NK-92 (cell line): Measurements from ENCODE around the gene ANHX.

Experiments used
- DNase-seq: peaks from one replicate; lab custom pipeline; 2025; ENCODE audit not compliant: unreplicated experiment; lab: John Stamatoyannopoulos, UW

Gene ANHX

DNA sequence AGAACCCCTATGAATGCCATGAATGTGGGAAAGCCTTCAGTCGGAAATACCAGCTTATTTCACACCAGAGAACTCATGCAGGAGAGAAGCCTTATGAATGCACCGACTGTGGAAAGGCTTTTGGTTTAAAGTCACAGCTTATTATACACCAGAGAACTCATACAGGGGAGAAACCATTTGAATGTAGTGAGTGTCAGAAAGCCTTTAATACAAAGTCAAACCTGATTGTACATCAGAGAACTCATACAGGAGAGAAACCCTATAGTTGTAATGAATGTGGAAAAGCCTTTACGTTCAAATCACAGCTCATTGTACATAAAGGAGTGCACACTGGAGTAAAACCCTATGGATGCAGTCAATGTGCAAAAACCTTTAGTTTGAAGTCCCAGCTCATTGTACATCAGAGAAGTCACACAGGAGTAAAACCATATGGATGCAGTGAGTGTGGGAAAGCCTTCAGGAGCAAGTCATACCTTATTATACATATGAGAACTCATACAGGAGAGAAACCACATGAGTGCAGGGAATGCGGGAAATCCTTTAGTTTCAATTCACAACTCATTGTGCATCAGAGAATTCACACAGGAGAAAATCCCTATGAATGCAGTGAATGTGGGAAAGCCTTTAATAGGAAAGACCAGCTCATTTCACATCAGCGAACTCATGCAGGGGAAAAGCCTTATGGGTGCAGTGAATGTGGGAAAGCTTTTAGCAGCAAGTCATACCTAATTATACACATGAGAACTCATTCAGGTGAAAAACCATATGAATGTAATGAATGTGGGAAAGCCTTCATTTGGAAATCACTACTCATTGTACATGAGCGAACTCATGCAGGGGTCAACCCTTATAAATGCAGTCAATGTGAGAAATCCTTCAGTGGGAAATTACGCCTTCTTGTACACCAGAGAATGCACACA, 32.1 kb downstream of the ANHX start:
- no peak for DNase-seq

DNA sequence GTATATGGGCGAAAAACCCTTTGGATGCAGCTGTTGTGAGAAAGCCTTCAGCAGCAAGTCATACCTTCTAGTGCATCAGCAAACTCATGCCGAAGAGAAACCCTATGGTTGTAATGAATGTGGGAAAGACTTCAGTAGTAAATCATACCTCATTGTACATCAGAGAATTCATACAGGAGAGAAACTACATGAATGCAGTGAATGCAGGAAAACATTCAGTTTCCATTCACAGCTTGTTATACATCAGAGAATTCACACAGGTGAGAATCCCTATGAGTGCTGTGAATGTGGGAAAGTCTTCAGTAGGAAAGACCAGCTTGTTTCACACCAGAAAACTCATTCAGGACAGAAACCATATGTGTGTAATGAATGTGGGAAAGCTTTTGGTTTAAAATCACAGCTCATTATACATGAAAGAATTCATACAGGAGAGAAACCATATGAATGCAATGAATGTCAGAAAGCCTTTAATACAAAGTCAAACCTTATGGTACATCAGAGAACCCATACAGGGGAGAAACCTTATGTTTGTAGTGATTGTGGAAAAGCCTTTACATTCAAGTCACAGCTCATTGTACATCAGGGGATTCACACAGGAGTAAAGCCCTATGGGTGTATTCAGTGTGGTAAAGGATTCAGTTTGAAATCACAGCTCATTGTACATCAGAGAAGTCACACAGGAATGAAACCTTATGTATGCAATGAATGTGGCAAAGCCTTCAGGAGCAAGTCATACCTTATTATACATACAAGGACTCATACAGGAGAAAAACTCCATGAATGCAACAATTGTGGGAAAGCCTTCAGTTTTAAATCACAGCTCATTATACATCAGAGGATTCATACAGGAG, 33.0 kb downstream of the ANHX start:
- DNase-seq: no peak

DNA sequence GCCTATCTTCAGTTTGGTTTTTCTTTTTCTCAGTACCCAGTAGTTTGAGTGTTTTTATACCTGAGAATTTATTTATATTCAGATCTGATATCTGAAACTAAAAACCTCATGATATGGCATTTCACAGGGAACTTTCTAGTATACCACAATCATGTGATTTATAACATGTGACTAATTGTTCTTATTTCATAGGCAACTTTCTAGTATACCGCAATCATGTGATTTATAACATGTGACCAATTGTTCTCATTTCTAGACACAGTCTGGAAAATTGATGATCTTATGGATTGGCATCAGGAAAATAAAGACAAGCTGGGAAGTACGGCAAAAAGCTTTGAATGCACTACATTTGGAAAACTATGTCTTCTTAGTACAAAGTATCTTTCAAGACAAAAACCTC, 33.8 kb downstream of the ANHX start:
- no peak for DNase-seq

DNA sequence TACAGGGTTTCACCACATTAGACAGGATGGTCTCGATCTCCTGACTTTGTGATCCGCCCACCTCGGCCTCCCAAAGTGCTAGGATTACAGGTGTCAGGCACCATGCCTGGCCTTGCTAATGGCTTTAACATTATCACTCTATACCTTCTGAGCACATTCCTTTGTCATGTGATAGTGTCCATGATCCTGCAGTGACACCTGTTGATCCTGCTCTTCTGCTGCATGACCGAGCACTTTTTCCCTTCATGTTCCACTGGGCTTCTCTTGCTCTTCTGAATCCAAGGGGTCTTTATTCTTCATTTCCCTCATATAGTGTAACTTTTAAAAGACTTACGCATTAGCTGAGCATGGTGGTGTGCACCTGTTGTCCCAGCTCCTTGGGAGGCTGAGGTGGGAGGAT, 42.8 kb downstream of the ANHX start:
- no peak for DNase-seq

DNA sequence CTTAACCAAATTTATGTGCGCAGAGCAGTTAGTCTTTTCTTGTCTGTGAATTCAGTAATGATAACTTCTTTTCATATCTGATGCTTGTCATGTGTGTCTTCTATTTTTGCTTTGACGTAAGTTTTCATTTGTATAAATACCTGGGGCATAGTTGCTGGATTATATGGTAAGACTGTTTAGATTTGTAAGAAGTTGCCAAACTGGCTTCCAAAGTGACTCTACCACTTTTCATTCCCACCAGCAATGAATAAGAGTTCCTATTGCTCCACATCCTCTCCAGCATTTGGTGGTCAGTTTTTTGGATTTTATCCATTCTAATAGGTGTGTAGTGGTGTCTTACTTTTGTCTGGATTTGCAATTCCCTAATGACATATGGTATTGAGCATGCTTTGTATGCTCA, 45.5 kb downstream of the ANHX start:
- no peak for DNase-seq

DNA sequence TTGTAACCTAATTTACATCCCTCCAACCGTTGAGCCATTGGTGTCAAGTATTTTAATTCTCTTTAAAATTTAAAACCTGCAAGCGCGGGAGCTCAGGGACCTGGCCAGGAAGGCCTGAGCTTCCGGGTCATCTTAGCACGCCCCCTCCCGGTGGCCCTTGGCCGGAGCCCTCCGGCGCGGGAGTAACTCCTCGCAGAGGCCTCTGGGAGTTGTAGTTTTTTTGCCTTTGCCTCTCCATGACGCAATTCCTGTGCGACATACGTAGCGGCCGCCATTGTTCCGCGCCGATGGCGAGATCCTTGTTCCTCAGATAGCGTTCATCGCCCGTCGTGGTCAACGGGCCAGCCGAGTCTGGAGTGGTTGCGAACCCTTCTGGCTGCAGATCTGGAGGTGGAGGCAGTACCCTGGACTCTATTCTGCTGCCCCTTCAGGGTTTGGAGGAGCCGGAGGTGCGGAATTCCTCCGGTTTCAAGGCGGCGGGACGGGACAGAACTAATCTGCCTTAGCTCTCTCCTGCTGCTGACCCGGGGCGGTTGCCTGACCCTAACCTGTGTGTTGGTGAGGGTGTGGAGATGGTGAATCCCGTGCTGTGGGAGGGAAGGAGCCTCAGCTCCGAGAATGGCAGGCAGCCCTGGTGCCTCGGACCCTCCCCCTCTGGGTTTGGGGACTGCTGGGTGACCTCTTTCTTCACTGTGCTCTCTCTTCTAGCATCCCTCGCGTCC, 54.3 kb downstream of the ANHX start, which contains the start of gene ZNF268:
ZNF268 (plus strand) TSS at position 258 of the 722 bp plus-strand sequence. CDS start 503 bp downstream, outside the sequence.
- no peak for DNase-seq

DNA sequence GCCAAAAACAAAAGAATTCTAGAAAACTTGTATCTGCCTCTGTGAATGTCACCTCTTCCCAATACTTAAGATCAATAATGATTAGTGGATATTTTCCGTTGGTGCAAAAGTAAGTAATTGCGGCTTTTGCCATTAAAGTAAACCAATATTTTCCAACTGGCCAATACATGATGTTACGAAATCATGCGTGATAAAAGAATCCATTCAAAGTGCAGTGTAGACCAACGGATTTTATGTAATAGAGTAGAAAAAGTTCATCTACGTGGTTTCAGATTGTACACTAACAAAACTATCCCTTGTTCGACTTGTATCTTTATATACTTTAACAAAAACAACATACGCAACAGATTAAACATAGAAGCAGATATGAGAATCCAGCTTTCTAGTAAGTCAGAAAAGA, 55.0 kb downstream of the ANHX start:
- DNase-seq: no peak

DNA sequence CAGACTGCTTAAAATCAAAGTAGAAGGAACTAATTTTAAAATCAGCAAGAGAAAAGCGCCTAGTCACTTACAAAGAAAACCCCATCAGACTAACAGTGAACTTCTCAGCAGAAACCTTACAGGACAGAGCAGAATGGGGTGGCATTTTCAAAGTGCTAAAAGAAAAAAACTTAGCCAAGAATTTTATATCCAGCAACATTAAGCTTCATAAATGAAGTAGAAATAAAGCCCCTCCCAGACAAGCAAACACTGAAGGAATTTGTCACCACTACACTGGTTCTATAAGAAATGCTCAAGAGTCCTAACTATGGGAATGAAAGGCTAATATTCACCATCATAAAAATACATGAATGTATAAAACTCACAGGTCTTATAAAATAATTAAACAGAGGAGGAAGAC, 60.8 kb downstream of the ANHX start:
- DNase-seq: no peak

DNA sequence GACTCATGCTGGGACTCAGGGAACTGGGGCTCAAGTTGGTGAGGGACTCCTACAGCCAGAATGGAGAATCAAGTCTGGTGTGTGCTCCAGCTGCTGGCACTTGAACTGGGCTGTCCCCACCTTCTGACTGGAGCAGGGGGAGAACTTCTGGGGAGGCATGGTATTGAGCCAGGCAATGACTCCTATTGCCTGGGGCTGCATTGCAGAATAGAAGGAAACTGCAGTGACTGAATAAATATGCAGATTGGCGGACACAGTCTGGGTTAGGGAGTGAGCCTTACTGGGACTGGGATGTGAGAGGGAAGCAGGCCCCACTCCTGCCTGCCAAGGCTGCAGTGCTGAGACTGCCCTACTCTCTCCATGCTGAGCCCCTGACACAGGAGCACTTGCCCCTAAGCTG, 63.2 kb downstream of the ANHX start:
- no peak for DNase-seq
